HCT116 (cell line): ENCODE data around the gene GRHL1.

ENCODE experiments used
- CBX3 ChIP-seq: IDR thresholded peaks from 2 replicates; pipeline ENCODE4 v1.6.1; 2012; ENCODE audit warnings: low read depth
- CEBPB ChIP-seq: IDR thresholded peaks from 2 replicates; pipeline ENCODE4 v1.6.1; 2012; ENCODE audit warnings: low read depth
- EZH2 ChIP-seq: fragments of 200-600 bp; sonication (generic); IDR thresholded peaks from 2 replicates; pipeline ENCODE4 v1.6.1; 2017; ENCODE audit warnings: antibody characterized with exemption, mixed run types
- EZH2phosphoT487 ChIP-seq: fragments of 200-600 bp; IDR thresholded peaks from 2 replicates; pipeline ENCODE4 v1.6.1; 2018; ENCODE audit warnings: antibody characterized with exemption, borderline replicate concordance
- POLR2A ChIP-seq: IDR thresholded peaks from 2 replicates; pipeline ENCODE4 v1.7.0; 2011; ENCODE audit warnings: borderline replicate concordance; ENCODE audit not compliant: insufficient read depth, insufficient read length; ENCODE audit errors: extremely low read depth
- POLR2AphosphoS5 ChIP-seq: IDR thresholded peaks from 2 replicates; pipeline ENCODE4 v1.6.1; 2011; ENCODE audit warnings: mild to moderate bottlenecking, low read depth, low read length, moderate library complexity
- SP1 ChIP-seq: IDR thresholded peaks from 2 replicates; pipeline ENCODE4 v1.6.1; 2012; ENCODE audit warnings: low read depth
- TCF7L2 ChIP-seq: IDR thresholded peaks from 2 replicates; pipeline ENCODE4 v1.7.0; 2011; ENCODE audit warnings: borderline replicate concordance, inconsistent platforms; ENCODE audit not compliant: insufficient read depth, insufficient read length; ENCODE audit errors: extremely low read depth
- YY1 ChIP-seq: IDR thresholded peaks from 2 replicates; pipeline ENCODE4 v1.6.1; 2011; ENCODE audit warnings: low read length, low read depth, moderate library complexity, mild to moderate bottlenecking; ENCODE audit not compliant: insufficient replicate concordance; ENCODE audit errors: extremely low read depth
- TF ChIP-seq, protein P1 (sequence below), 3 experiments: fragments of 200-600 bp in 1 of 3; sonication (generic) in 1 of 3; IDR thresholded peaks in 2 of 3; conservative IDR thresholded peaks in 1 of 3; 2 replicates each; pipeline ENCODE4 v1.5.1; 2012 to 2017; ENCODE audit warnings: low read depth in 2 of 3, low read length in 2 of 3, antibody characterized with exemption in 1 of 3, borderline replicate concordance in 1 of 3, control low read depth in 1 of 3, mild to moderate bottlenecking in 1 of 3, mixed read lengths in 1 of 3, mixed run types in 1 of 3, moderate library complexity in 1 of 3; ENCODE audit not compliant: insufficient read depth in 1 of 3
- TF ChIP-seq, protein P2 (sequence below): IDR thresholded peaks from 2 replicates; pipeline ENCODE4 v1.6.1; 2012
- TF ChIP-seq, protein P3 (sequence below): IDR thresholded peaks from 2 replicates; pipeline ENCODE4 v1.6.1; 2012; ENCODE audit warnings: low read depth

DNA sequence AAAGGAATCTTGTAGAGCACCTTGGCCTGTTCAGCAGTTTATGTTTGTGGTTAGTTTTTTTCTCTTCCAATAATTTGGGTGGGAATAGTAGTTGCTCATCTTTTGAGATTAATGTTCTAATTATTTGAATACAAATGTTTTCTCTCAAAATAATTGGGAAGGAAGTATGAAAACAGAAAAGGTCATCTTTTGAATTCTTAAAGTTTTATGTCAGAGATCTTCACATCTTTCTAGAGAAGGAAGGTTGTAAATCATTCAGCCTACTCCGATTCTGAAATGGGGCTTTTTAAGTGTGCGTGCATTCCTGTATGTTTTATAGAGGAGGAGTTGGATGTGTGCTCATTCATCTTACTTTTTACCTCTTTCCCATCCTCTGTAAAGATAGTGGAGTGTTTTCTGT is 29.0 kb downstream of the GRHL1 start:
- TF ChIP-seq YY1 (no peak), SP1 (no peak), EZH2 (no peak), POLR2A (no peak), EZH2phosphoT487 (no peak), CBX3 (no peak), TCF7L2 (no peak), POLR2AphosphoS5 (no peak), CEBPB (no peak)
- TF ChIP-seq, protein P1, sequence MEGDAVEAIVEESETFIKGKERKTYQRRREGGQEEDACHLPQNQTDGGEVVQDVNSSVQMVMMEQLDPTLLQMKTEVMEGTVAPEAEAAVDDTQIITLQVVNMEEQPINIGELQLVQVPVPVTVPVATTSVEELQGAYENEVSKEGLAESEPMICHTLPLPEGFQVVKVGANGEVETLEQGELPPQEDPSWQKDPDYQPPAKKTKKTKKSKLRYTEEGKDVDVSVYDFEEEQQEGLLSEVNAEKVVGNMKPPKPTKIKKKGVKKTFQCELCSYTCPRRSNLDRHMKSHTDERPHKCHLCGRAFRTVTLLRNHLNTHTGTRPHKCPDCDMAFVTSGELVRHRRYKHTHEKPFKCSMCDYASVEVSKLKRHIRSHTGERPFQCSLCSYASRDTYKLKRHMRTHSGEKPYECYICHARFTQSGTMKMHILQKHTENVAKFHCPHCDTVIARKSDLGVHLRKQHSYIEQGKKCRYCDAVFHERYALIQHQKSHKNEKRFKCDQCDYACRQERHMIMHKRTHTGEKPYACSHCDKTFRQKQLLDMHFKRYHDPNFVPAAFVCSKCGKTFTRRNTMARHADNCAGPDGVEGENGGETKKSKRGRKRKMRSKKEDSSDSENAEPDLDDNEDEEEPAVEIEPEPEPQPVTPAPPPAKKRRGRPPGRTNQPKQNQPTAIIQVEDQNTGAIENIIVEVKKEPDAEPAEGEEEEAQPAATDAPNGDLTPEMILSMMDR (IDR thresholded peaks at IDR 0.05 in 2 of 3, conservative IDR thresholded peaks at IDR 0.05 in 1 of 3; ENCODE audit: borderline replicate concordance in 1 of 3, insufficient read depth in 1 of 3, low read depth in 2 of 3, low read length in 2 of 3): no peak
- TF ChIP-seq, protein P2, sequence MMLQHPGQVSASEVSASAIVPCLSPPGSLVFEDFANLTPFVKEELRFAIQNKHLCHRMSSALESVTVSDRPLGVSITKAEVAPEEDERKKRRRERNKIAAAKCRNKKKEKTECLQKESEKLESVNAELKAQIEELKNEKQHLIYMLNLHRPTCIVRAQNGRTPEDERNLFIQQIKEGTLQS: no peak
- TF ChIP-seq, protein P3, sequence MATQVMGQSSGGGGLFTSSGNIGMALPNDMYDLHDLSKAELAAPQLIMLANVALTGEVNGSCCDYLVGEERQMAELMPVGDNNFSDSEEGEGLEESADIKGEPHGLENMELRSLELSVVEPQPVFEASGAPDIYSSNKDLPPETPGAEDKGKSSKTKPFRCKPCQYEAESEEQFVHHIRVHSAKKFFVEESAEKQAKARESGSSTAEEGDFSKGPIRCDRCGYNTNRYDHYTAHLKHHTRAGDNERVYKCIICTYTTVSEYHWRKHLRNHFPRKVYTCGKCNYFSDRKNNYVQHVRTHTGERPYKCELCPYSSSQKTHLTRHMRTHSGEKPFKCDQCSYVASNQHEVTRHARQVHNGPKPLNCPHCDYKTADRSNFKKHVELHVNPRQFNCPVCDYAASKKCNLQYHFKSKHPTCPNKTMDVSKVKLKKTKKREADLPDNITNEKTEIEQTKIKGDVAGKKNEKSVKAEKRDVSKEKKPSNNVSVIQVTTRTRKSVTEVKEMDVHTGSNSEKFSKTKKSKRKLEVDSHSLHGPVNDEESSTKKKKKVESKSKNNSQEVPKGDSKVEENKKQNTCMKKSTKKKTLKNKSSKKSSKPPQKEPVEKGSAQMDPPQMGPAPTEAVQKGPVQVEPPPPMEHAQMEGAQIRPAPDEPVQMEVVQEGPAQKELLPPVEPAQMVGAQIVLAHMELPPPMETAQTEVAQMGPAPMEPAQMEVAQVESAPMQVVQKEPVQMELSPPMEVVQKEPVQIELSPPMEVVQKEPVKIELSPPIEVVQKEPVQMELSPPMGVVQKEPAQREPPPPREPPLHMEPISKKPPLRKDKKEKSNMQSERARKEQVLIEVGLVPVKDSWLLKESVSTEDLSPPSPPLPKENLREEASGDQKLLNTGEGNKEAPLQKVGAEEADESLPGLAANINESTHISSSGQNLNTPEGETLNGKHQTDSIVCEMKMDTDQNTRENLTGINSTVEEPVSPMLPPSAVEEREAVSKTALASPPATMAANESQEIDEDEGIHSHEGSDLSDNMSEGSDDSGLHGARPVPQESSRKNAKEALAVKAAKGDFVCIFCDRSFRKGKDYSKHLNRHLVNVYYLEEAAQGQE: no peak
